MG63 (cell line): ENCODE measurements around the gene PIM2. TPM values are rescaled to one million over a fixed set of nuclear protein-coding genes. Genes with fewer than 3 reads are reported as not detected.

Source experiments
- DNase-seq: peaks from one replicate; pipeline ENCODE4 v3.0.0-alpha.2; 2020
- H3K27me3 ChIP-seq: fragments of 250-450 bp; sonication (Bioruptor Pico); 2 replicates; pipeline ENCODE4 v1.5.1; 2020; ENCODE audit warnings: mild to moderate bottlenecking, moderate library complexity
- H3K36me3 ChIP-seq: fragments of 250-450 bp; sonication (Bioruptor Pico); 2 replicates; pipeline ENCODE4 v1.5.1; 2020; ENCODE audit warnings: mild to moderate bottlenecking, moderate library complexity
- H3K4me3 ChIP-seq: fragments of 250-450 bp; sonication (Bioruptor Pico); 2 replicates; pipeline ENCODE4 v1.5.1; 2020; ENCODE audit warnings: mild to moderate bottlenecking, moderate library complexity
- H3K9me3 ChIP-seq: fragments of 250-450 bp; sonication (Bioruptor Pico); 2 replicates; pipeline ENCODE4 v1.5.1; 2020; ENCODE audit warnings: mild to moderate bottlenecking, moderate library complexity
- total RNA-seq: library from RNA; depleted of rRNA; stranded (reverse); fragments of >200 nt; shearing (Covaris generic); gene quantifications from 2 replicates; pipeline ENCODE4 v1.2.3, GENCODE V29; 2014; ENCODE audit warnings: low replicate concordance

The PIM2 gene
- total RNA-seq, 1 experiment from 2014 or later, result 1.9 TPM

DNA sequence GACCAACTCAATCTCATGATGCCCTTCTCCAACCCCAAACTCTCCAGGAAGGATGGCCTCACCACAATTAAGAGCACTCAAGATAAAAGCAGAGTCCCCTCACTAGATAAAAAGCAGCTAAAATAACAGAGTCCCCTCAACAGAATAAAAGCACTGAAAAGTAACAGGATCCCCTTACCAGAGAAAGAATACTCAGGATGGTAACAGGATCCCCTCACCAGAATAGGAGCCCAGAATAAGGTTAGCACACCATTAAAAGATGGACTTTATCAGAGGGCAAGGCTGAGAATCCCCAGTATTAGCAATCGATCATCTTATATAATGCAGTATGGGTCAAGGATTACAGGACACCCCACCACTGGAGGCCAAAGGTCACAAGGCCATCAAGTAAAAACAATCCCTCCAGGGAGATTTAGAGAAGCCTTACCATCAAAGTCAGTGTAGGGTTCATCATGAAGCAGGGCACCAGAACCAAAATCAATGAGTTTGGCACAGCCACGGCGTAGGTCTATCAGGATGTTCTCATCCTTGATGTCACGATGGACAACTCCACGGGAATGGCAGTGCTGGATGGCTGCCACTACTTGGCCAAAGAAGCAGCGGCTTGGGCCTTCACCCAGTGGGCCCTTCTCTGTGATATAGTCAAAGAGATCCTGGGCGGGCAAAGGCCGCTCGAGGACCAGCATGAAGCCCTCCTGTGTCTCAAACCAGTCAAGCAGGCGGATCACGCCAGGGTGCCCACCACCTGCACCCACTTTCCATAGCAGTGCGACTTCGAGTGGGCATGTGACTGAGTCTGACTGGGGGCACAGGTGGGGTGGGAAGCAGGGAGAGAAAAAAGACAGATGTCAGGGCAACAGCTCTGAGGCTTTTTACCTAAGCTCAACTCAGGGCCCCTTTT, 4.0 kb downstream of the PIM2 start:
- no peaks in the 10 kb centered on the region for H3K36me3 ChIP-seq
- no peak for DNase-seq
- no peaks in the 10 kb centered on the region for H3K27me3 ChIP-seq
- H3K9me3 ChIP-seq, result no peaks in the 10 kb centered on the region
- no peak overlapping the region for H3K4me3 ChIP-seq

DNA sequence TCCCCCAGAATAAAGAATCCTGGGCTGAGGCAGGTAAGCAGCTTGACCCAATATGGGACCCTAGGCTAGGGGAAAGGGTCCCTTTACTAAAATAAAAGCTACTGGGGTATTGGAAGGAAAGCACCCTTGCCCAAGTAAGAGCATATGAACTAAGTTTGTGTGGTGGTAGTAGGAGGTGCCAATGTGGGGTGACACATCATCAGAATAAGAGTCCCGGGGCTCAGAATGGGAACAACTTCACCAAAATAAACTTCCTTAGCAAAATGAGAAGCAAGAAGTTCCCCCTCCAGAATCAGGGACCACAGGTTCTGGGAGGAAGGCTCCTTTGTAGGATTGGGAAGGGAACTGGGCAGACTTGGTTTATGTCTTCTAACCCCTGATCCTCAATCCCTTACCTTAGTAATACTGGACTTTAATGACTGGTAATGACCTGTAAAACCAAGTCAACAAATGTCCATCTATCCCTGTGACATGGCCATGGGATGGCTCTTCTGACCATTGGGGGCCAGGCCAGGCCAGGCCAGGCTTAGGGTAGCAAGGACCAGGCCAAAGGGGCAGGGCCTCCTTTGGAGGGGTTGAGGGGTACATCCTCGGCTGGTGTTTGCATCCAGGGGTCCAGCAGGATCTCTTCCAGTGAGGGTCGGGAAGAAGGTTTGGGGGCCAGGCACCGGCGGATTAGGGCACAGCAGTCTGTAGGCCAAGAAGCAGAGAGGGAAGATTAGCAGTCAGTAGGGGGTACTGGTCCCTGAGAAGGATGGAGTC, 5.0 kb downstream of the PIM2 start:
- DNase-seq, result no peak
- peaks cover under 1% of the 10 kb centered on the region; the same call in 1 of the 2 replicates for H3K36me3 ChIP-seq
- H3K4me3 ChIP-seq, result no peak overlapping the region
- no peaks in the 10 kb centered on the region for H3K27me3 ChIP-seq
- H3K9me3 ChIP-seq, result no peaks in the 10 kb centered on the region

DNA sequence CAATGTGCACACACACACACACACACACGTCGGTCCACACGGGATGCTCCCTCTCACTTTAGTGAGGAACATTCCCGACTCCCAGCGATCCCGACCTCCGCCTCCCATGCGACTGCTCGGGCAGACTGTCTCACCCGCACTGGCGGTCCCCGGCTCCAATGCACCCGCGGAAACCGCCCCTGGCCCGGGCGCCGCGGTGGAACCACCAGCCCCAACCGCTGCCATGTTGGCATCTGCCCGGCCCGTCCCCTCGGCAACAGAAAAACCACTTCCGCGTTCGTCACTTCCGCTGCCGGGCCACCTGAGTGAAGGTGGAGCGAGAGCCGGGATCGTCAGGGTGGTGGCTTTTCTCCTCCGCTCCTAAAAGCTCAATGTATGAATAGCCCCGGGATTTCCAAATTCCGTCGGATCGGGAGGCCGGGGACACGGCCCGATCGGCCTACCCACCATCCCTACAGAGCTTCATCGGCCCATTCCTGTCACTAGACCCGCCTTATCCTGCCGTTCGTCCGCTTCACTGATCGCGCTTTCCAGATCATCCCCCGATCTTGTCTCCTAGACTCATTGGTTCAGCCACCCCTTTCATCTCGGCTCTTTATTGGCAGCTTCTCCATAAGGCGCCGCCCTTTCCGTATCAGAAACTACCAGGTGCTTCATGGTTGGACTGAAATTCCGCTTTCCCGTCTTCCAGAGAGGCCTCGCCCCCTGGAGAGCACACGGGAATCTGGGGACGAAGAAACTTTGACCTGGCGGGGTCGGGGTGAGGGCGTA, 7.2 kb downstream of the PIM2 start, which contains the start of gene SLC35A2:
Gene SLC35A2 (minus strand): TSS at position 235 of the 771 bp plus-strand sequence. CDS start 10 bp downstream, at position 225.
- H3K4me3 ChIP-seq, result peak within 1 kb of the TSS; percentile 77
- DNase-seq, result peak; percentile 73
- no peaks in the 10 kb centered on the region for H3K9me3 ChIP-seq
- no peaks in the 10 kb centered on the region for H3K27me3 ChIP-seq
- H3K36me3 ChIP-seq, result peaks cover 4% of the 10 kb centered on the region

DNA sequence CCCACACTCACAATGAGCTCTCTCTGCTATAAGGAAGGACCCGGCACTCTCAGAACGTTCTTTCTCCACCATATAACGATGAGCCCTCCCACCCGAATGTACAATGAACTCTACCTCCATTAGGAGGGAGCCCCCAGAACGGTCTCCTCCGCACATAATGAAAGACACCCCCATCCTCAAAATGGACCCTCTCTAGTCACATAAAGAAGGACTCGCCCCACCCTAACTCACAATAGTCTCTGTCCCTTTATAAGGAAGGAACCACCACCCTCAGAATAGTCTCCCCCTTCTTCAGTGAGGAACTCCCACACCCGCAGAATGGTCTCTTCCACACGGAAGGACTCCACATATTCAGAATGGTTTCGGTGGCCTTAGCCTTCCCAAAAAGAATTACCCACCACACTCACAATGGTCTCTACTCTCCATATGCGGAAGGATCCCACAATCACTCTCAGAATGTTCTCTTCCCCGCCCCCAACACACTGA, 7.9 kb downstream of the PIM2 start:
- Histone ChIP-seq H3K27me3 (no peaks in the 10 kb centered on the region), H3K36me3 (peaks cover 4% of the 10 kb centered on the region), H3K9me3 (no peaks in the 10 kb centered on the region), H3K4me3 (peak overlapping the region; percentile 77)
- DNase-seq, result no peak

DNA sequence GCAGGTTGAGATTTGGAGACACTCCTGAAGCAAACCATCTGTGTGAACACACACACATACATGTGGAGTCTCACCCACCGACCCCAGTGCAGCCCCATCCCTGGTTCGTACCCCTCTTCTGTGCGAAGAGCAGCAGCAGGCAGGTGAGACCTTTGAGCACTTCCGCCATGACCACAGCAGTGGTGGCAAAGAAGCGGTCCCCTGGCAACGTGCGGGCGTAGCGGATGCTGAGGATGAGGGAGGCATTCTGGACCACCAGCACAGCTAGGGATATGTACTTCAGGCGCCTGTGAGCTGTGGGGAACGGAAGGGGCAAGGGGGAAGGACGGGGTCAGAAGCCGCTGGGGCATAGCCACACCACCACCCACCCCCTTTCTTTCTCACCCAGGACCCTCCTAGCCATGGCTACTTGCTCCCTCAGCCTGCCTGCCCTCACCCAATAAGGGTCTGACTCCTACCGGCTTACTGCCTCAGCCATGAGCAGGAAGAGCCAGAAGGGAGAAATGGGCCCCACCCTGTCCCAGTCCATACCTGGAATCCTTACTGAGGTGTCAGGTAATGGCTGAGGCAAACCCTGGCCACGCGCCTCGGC, 9.0 kb downstream of the PIM2 start:
- no peak for DNase-seq
- Histone ChIP-seq H3K9me3 (no peaks in the 10 kb centered on the region), H3K27me3 (no peaks in the 10 kb centered on the region), H3K36me3 (peaks cover 4% of the 10 kb centered on the region), H3K4me3 (no peak overlapping the region)

DNA sequence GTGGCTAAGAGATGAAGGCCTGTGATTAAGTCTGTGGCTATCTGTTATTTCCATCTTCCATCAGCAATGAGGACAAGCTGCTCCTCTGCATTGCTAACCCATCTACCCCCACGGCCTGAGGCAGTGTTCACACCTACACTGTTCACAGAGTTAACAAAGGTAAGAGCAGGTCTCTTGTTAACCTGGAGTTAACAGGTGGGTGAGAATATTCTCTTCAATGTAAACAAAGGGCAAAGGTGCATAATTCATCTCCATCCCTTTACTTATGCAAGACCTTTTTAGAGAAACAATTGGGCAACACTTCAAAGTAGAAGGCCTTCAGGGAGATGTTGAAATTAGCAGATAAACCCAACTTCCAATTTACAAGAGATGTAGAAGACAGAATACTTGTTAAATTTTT, 10.2 kb downstream of the PIM2 start:
- Histone ChIP-seq H3K27me3 (no peaks in the 10 kb centered on the region), H3K4me3 (no peak overlapping the region), H3K36me3 (peaks cover 4% of the 10 kb centered on the region), H3K9me3 (no peaks in the 10 kb centered on the region)
- DNase-seq, result no peak

DNA sequence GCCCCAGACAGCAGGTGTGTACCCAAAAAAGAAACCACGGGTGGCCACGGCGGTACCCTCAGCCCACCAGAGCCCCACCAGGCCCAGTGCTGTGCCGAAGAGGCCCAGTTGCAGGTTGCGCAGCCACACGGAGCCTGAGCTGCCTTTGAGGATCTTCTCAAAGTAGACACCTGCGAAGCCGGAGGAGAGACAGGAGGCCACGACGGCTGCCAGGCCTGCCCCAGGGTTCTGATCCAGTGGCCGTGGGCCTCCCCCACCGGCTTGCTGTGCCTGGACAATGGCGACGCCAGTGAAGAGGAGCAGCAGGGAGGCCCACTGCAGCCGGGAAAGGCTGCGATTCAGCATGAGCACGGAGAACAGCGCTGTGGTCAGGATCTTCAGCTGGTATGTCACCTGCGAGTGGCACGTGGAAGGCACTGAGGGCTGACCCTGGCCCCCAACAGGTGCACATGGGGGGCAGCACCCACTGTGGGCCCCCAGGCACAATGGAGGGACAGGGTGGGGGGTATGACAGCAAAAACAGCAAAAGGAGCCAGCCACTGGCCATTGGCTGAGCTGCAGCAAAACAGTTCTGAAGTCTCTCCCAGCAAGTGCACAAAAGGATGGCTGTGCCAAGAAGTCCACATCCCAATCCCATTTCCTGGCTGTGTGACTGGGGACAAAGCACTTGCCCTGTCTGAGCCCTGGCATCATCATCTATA, 13.6 kb downstream of the PIM2 start:
- H3K27me3 ChIP-seq, result no peaks in the 10 kb centered on the region
- DNase-seq, result no peak
- H3K36me3 ChIP-seq, result peaks cover 7% of the 10 kb centered on the region
- H3K4me3 ChIP-seq, result no peak overlapping the region
- H3K9me3 ChIP-seq, result no peaks in the 10 kb centered on the region

DNA sequence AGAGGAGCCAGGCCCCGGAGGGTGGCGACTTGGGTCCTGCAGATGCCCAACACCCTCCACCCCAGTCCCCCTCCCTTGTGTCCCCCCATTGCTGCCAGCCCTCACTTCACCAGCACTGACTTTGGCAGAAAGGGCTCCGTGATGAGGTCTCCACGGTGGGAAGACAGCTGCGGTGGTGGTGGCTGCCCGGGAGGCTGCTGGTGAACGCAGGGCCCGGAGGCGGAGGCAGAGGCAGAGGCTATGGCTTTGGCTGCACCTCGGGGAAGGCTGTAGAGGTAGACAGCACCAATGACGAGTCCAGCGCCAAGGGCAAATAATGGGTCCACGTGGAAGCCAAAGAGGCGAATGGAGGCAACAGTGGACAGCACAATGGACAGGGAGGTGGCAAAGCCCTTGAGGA, 14.2 kb downstream of the PIM2 start:
- H3K4me3 ChIP-seq, result no peak overlapping the region
- no peak for DNase-seq
- no peaks in the 10 kb centered on the region for H3K27me3 ChIP-seq

DNA sequence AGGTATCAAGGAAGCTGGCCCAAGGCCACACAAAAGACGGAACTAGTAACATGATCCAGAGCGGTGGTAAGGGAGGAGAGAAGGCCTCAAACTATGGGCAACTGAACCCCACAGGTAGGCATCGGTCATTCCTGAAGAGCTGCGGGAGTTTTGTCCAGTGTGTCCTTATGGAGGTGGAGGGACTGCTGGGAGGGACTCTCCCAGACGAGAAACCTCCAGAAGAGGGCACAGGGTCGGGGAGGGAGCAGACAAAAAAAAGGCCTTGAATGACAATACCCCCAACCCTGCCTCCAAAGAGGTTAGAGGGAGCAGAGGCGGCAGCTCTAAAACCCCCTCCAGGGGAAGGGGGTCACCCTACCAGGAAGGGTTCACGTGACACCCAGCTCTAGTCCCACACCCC, 14.6 kb downstream of the PIM2 start:
- Histone ChIP-seq H3K9me3 (no peaks in the 10 kb centered on the region), H3K4me3 (no peak overlapping the region), H3K36me3 (peaks cover 9% of the 10 kb centered on the region), H3K27me3 (no peaks in the 10 kb centered on the region)
- no peak for DNase-seq

More for the DNA sequence above, 14.2 kb downstream of the PIM2 start:
- H3K36me3 ChIP-seq, result peaks cover 7% of the 10 kb centered on the region
- H3K9me3 ChIP-seq, result no peaks in the 10 kb centered on the region

DNA sequence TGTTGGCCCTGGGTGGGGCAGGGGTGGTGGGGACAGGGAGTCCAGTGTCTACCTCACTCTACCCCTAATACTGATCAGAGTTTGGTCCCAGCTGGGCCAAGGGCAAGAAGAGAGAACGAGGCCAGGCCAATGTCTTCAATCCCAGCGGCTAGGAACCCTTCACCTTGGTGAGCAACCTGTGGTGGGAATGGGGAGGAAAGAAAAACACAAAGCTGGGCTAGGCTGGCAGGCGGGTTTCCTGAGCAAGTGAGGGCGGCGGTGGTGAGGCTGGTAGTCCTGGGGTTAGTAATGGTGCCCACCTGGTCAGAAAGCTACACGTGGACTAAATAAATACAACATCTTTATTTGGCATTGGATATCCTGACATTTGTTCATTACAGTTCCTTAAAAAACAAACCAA, 15.5 kb downstream of the PIM2 start:
- Histone ChIP-seq H3K4me3 (no peak overlapping the region), H3K9me3 (no peaks in the 10 kb centered on the region), H3K27me3 (no peaks in the 10 kb centered on the region), H3K36me3 (peaks cover 5% of the 10 kb centered on the region; the same call in 1 of the 2 replicates)
- DNase-seq, result no peak

DNA sequence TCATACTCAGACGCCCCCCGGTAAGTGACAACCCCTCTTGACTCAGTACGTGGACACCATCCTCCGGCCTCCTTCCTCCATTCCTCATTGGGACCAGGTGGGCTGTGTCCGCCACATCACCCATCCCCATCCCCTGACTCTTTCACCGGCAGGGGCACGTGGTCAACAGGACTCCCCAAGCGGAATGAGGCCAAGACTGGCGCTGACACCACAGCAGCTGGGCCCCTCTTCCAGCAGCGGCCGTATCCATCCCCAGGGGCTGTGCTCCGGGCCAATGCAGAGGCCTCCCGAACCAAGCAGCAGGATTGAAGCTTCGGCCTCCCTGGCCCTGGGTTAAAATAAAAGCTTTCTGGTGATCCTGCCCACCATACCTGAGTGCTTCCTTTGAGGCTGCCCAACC, 16.0 kb downstream of the PIM2 start:
- H3K9me3 ChIP-seq, result no peaks in the 10 kb centered on the region
- peaks cover 5% of the 10 kb centered on the region; the same call in 1 of the 2 replicates for H3K36me3 ChIP-seq
- H3K27me3 ChIP-seq, result no peaks in the 10 kb centered on the region
- H3K4me3 ChIP-seq, result no peak overlapping the region
- no peak for DNase-seq

DNA sequence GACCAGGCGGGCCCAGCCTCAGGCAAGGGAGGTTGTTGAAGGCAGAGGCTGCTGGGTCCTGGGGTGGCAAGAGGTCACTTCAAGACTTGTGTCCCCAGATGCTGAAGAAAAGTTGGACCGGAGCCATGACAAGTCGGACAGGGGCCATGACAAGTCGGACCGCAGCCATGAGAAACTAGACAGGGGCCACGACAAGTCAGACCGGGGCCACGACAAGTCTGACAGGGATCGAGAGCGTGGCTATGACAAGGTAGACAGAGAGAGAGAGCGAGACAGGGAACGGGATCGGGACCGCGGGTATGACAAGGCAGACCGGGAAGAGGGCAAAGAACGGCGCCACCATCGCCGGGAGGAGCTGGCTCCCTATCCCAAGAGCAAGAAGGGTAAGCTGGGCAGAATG, 16.7 kb downstream of the PIM2 start:
- Histone ChIP-seq H3K36me3 (peaks cover 5% of the 10 kb centered on the region; the same call in 1 of the 2 replicates), H3K9me3 (no peaks in the 10 kb centered on the region), H3K4me3 (no peak overlapping the region), H3K27me3 (no peaks in the 10 kb centered on the region)
- DNase-seq, result no peak

DNA sequence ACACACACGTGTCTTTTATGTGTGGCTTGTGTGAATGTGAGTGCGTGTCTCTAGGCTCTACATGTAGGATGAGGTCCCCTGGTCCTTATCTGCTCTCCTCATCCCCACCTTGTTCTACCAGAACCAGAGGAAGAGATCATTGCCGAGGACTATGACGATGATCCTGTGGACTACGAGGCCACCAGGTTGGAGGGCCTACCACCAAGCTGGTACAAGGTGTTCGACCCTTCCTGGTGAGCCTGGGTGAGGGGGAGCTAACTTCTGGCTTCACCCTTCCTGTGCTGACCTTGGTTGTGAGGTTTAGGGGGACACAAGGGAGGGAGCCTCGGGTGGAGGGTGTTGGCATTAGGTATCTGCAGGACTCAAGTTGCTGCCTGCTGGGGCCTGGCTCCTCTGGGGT, 17.8 kb downstream of the PIM2 start:
- Histone ChIP-seq H3K4me3 (no peak overlapping the region), H3K9me3 (no peaks in the 10 kb centered on the region), H3K27me3 (no peaks in the 10 kb centered on the region), H3K36me3 (peaks cover 5% of the 10 kb centered on the region; the same call in 1 of the 2 replicates)
- no peak for DNase-seq

DNA sequence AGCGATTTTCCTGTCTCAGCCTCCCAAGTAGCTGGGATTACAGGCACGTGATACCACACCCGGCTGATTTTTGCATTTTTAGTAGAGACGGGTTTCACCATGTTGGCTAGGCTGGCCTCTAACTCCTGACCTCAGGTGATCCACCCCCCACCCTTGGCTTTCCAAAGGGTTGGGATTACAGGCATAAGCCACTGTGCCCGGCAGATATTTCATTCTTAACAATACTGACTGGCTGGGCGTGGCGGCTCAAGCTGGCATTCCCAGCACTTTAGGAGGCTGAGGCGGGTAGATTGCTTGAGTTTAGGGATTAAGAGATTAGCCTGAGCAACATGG, 19.8 kb downstream of the PIM2 start:
- DNase-seq, result no peak
- no peaks in the 10 kb centered on the region for H3K9me3 ChIP-seq
- H3K27me3 ChIP-seq, result no peaks in the 10 kb centered on the region
- peaks cover 5% of the 10 kb centered on the region; the same call in 1 of the 2 replicates for H3K36me3 ChIP-seq
- H3K4me3 ChIP-seq, result no peak overlapping the region

DNA sequence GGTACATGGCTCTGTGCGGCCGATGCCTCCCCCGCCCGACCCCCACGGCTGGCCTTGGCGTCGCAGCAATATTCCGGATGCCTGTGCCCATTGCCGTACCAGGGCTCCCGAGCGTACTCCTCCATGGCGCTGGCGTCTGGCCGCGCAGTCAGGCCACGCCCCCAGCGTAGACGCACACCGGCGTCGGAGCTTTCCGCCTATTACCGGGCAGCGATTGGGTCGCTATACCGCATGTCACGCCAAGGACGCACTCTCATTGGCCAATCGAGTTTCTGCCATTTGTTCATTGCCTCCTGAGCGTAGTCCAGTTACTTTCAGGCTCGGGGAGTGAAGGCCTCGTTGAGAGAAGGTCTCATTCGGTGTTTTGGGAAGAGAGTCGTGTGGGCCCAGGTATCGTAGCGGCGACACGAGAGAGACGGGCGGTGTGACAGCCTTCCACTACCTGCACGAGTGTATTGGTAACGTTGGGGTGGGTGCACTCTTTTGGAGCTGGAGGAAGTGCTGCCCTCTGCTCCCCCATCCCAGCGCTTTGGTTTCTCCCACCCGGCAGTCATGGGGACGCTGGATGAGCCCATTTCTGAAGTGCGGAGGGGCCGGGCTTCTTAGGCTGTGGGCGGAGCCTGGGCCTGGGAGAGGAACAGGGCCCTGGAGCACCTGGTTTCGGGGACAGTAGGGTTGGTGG, 21.1 kb downstream of the PIM2 start, which contains the start of the genes PQBP1 and TIMM17B:
Gene PQBP1 (plus strand): TSS at position 306 of the 682 bp plus-strand sequence. CDS start 580 bp downstream, outside the sequence.
Gene TIMM17B (minus strand): TSS at position 144 of the 682 bp plus-strand sequence. CDS start 19 bp downstream, at position 125.
- no peaks in the 10 kb centered on the region for H3K9me3 ChIP-seq
- DNase-seq, result peak; percentile 93
- H3K27me3 ChIP-seq, result no peaks in the 10 kb centered on the region
- H3K36me3 ChIP-seq, result peaks cover 5% of the 10 kb centered on the region; the same call in 1 of the 2 replicates
- H3K4me3 ChIP-seq, result peak within 1 kb of the TSS; percentile 78
